ENCODE results near the gene ERBB4. TPM values are rescaled to one million over a fixed set of nuclear protein-coding genes. Genes with fewer than 3 reads are reported as not detected.

ERBB4 gene
- total and polyA plus RNA-seq, 10 of the 15 experiments (the other 5 are each of a cell fraction or from before 2014, with no cell fraction given): under 0.01 to 0.23 (median 0.01) TPM; not detected in 4

- TF ChIP-seq ZBTB4 (CRISPR knock-in tag; IDR thresholded peaks at IDR 0.05) (no peak), CHD2 (IDR thresholded peaks at IDR 0.05; ENCODE audit: borderline replicate concordance, low read depth, low read length) (no peak), EP300 (IDR thresholded peaks at IDR 0.05; ENCODE audit: borderline replicate concordance in 1 of 2, control insufficient read depth in 1 of 2, low read depth in 2 of 2, low read length in 2 of 2) (no peak), BHLHE40 (IDR thresholded peaks at IDR 0.05; ENCODE audit: borderline replicate concordance in 1 of 2, low read depth in 2 of 2, low read length in 1 of 2) (no peak), YBX1 (IDR thresholded peaks at IDR 0.05) (no peak), NFYB (IDR thresholded peaks at IDR 0.05; ENCODE audit: insufficient read depth, low read depth, low read length) (no peak), HDAC2 (IDR thresholded peaks at IDR 0.05) (no peak)
Observed at GRCh38 chr2:212007972-212008371, 530.6 kb downstream of the ERBB4 start (continued).

- no peak overlapping the region for H3K4me3 ChIP-seq
- ChIA-PET SMC1A (ENCODE audit: uncharacterized antibody, unreplicated experiment) (interaction anchor here (0.7 to 3.5 kb wide), 38 partner anchors 10 to 562 kb away, joined by 3 to 25 read pairs (median 3); no protein-coding TSS in a partner anchor), CTCF (interaction anchor here (0.6 to 4.1 kb wide), 50 partner anchors 9 to 569 kb away, joined by 3 to 32 read pairs (median 4); no protein-coding TSS in a partner anchor), RAD21 (ENCODE audit: unreplicated experiment) (interaction anchor here (0.6 to 2.7 kb wide), 28 partner anchors 19 to 562 kb away, joined by 3 to 23 read pairs (median 4); no protein-coding TSS in a partner anchor), POLR2A (no interaction called here)
- intact Hi-C loops (cut with micrococcal nuclease; ENCODE audit: unreplicated experiment) (loop anchor here (5.0 to 10.0 kb wide), 2 partner anchors 260 to 562 kb away; no protein-coding TSS in a partner anchor), in situ Hi-C loops (cut with MboI) (no loop called here)
- no peaks in the 10 kb centered on the region for H3K79me2 ChIP-seq (ENCODE audit: control insufficient read depth, insufficient read depth, low read length)
- H4K20me1 ChIP-seq (ENCODE audit: control insufficient read depth, insufficient read depth): no peaks in the 10 kb centered on the region
- whole genome bisulfite sequencing (ENCODE audit: insufficient coverage, insufficient replicate concordance, low lambda C conversion rate, missing lambda C conversion rate): 2% methylated on average over 6 of the region's 6 CpGs
- no peaks in the 10 kb centered on the region for H3K4me1 ChIP-seq (ENCODE audit: control insufficient read depth, insufficient read depth, low read length)
- peak; percentile 89 for ATAC-seq
- FAIRE-seq: peak; percentile 49
- no peaks in the 10 kb centered on the region for H3K27me3 ChIP-seq (replicated peaks in 1 of 2; ENCODE audit: control insufficient read depth in 2 of 2, insufficient read depth in 2 of 2, low read length in 1 of 2)
- no peaks in the 10 kb centered on the region for H3K36me3 ChIP-seq (ENCODE audit: control insufficient read depth in 2 of 2, insufficient read depth in 2 of 2, low read length in 1 of 2)
- no TSS peak for BruUV-seq (replicated peaks)
- H3K4me2 ChIP-seq (ENCODE audit: control insufficient read depth, insufficient read depth): no peak overlapping the region
- H3K9ac ChIP-seq (ENCODE audit: control insufficient read depth, insufficient read depth, low read length): no peak overlapping the region
- no peak overlapping the region for H2AFZ ChIP-seq (ENCODE audit: control insufficient read depth, low read depth, low read length)
- DNase-seq (ENCODE audit: low read depth, low spot score): no peak
- H3K27ac ChIP-seq (ENCODE audit: control insufficient read depth, insufficient read depth): no peak overlapping the region
- H3K9me3 ChIP-seq (replicated peaks; ENCODE audit: control insufficient read depth, insufficient read depth, low read length): no peaks in the 10 kb centered on the region
- TF ChIP-seq CUX1 (IDR thresholded peaks at IDR 0.05; ENCODE audit: insufficient replicate concordance, low read depth, low read length) (no peak), SMC3 (IDR thresholded peaks at IDR 0.05; ENCODE audit: borderline replicate concordance, low read length) (peak; percentile 34; the same call in 1 of the 2 replicates), CTCF (IDR thresholded peaks at IDR 0.05 in 2 of 3, conservative IDR thresholded peaks at IDR 0.05 in 1 of 3; ENCODE audit: control insufficient read depth in 2 of 3, extremely low read depth in 1 of 3, insufficient read depth in 1 of 3, low read depth in 3 of 3, low read length in 3 of 3) (peak; percentile 51 to 62 (median 51))
Observed at GRCh38 chr2:212005085-212005671, 533.4 kb downstream of the ERBB4 start.
